Tibial artery (tissue), 4 donors: ENCODE data around the gene SAPCD2.

Experiments used
- DNase-seq, 2 donors: peaks; one replicate each; pipeline ENCODE4 v3.0.0-alpha.2; 2019
- H3K27ac ChIP-seq, 2 donors: fragments of 200-600 bp; sonication (generic) in 1 of 2; 1 replicate in 1 of 2; 2 replicates in 1 of 2; pipeline ENCODE4 v1.5.1; 2018 to 2019; ENCODE audit warnings: mild to moderate bottlenecking in 1 of 2
- H3K27me3 ChIP-seq, 2 donors: fragments of 200-600 bp; sonication (generic) in 1 of 2; one replicate each; pipeline versions ENCODE4 v1.5.1 to v1.6.0; 2016 to 2019
- H3K36me3 ChIP-seq, 3 donors: fragments of 200-600 bp; sonication (generic) in 2 of 3; one replicate each; pipeline ENCODE4 v1.5.1; 2016 to 2019; ENCODE audit warnings: mild to moderate bottlenecking in 2 of 3
- H3K4me1 ChIP-seq, 4 donors: fragments of 200-600 bp; sonication (generic) in 2 of 4; 1 replicate in 3 of 4; 2 replicates in 1 of 4; pipeline ENCODE4 v1.5.1; 2016 to 2019
- H3K4me3 ChIP-seq, 2 donors: fragments of 200-600 bp; sonication (generic) in 1 of 2; 1 replicate in 1 of 2; 2 replicates in 1 of 2; pipeline ENCODE4 v1.5.1; 2018 to 2019; ENCODE audit warnings: mild to moderate bottlenecking in 2 of 2
- H3K9me3 ChIP-seq, 3 donors: fragments of 200-600 bp; sonication (generic) in 1 of 3; one replicate each; pipeline ENCODE4 v1.5.1; 2016 to 2019
- intact Hi-C: fragments of 100-400 bp; cut with DNase I; formaldehyde crosslinking; loops from one replicate; pipeline ENCODE4 v1.15.0; 2023; ENCODE audit warnings: low total_unique reads
- TF ChIP-seq, protein P1 (sequence below), 2 experiments: fragments of 200-600 bp in 1 of 2; fragments of 450-650 bp in 1 of 2; IDR thresholded peaks; one replicate each; pipeline ENCODE4 v1.5.1; 2017 to 2019; ENCODE audit warnings: antibody characterized with exemption in 2 of 2, mild to moderate bottlenecking in 1 of 2, moderate library complexity in 1 of 2

Gene SAPCD2

DNA sequence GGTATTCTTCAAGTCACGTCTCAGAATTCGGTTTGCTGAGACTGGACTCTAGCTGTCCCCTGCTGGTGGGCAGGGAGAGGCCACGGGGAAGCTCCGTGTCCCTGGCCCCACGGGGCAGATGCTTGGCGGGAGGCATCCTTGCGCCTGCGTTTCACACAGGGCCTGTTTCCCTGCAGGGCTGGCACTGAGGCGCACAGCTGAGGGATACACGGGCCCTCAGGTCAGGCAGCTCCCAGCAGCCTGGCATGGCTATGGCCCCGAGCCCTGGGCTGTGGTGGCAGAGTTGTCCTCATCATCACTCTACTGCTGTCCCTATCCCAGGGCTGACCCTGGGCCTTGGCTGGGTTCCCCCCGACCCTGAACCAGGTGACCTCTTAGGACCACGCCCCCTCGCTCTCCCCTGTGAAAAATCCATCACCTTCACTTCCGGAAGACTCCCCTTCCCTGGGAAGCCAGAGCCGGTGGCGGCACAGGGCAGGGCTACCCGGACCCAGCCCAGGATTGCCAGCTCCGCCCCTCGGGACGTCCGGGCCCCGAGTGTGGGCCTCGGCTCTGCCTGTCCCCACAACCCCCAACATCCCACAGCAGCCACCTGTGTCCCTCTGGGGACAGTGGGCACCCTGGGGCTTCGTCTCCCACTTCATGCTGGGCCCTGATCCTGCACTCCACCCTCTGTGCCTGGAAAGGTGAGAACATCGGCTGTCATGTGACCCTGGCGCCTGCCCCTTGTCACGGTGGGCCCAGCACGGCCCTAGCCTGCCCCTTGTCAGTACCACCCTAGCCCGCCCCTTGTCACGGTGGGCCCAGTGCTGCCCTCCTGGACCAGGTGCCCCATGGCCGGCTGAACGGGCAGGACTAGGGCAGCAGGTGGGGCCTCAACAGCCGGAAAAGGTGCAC, 39.1 kb upstream of the SAPCD2 start:
- DNase-seq = no peak
- Histone ChIP-seq H3K4me3 (no peak overlapping the region), H3K27me3 (peaks cover 0 to 18% of the 10 kb centered on the region in 2 donors), H3K4me1 (peaks cover 0 to 9% (median 6%) of the 10 kb centered on the region in 4 donors), H3K27ac (no peak overlapping the region), H3K36me3 (peaks cover 31 to 89% (median 72%) of the 10 kb centered on the region in 3 donors), H3K9me3 (no peaks in the 10 kb centered on the region)
- TF ChIP-seq, protein P1, sequence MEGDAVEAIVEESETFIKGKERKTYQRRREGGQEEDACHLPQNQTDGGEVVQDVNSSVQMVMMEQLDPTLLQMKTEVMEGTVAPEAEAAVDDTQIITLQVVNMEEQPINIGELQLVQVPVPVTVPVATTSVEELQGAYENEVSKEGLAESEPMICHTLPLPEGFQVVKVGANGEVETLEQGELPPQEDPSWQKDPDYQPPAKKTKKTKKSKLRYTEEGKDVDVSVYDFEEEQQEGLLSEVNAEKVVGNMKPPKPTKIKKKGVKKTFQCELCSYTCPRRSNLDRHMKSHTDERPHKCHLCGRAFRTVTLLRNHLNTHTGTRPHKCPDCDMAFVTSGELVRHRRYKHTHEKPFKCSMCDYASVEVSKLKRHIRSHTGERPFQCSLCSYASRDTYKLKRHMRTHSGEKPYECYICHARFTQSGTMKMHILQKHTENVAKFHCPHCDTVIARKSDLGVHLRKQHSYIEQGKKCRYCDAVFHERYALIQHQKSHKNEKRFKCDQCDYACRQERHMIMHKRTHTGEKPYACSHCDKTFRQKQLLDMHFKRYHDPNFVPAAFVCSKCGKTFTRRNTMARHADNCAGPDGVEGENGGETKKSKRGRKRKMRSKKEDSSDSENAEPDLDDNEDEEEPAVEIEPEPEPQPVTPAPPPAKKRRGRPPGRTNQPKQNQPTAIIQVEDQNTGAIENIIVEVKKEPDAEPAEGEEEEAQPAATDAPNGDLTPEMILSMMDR (IDR thresholded peaks at IDR 0.05) = no peak
- intact Hi-C loops = no loop called here

DNA sequence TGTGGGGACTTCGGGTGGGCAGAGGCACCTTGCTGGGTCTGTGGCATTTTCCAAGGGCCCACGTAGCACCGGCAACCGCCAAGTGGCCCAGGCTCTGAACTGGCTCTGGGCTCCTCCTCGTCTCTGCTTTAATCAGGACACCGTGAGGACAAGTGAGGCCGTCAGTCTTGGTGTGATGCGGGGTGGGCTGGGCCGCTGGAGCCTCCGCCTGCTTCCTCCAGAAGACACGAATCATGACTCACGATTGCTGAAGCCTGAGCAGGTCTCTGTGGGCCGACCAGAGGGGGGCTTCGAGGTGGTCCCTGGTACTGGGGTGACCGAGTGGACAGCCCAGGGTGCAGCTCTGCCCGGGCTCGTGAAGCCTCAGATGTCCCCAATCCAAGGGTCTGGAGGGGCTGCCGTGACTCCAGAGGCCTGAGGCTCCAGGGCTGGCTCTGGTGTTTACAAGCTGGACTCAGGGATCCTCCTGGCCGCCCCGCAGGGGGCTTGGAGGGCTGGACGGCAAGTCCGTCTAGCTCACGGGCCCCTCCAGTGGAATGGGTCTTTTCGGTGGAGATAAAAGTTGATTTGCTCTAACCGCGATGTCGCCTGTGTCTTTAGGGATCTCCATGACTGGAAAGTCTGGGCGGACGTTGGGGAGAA, 38.4 kb upstream of the SAPCD2 start:
- DNase-seq = no peak
- peaks cover 39 to 97% (median 78%) of the 10 kb centered on the region in 3 donors for H3K36me3 ChIP-seq
- intact Hi-C loops = no loop called here

DNA sequence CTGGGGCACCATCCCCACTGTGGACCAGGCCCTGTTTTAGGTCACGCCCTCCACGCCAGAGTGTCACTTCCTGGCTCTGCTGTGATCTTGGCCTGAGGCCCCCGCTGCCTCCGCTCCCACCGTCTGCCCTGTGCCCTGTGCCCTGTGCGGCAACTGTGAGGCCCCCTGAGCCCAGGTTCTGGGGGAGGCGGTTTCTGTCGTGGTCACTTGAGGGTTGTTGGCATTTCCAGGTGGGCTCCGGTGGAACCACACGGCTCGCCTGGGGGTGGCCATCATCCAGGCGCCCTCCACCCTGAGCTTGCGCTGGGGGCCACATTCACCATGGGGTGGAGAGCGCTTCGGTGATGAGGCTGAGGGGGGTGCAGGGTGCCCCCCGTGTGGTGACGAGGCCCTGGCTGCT, 37.6 kb upstream of the SAPCD2 start:
- intact Hi-C loops = no loop called here
- Histone ChIP-seq H3K36me3 (peaks cover 46 to 100% (median 86%) of the 10 kb centered on the region in 3 donors), H3K4me1 (no peaks in the 10 kb centered on the region), H3K9me3 (no peaks in the 10 kb centered on the region), H3K27ac (no peak overlapping the region), H3K4me3 (no peak overlapping the region), H3K27me3 (peaks cover 0 to 10% of the 10 kb centered on the region in 2 donors)
- TF ChIP-seq, protein P1 (IDR thresholded peaks at IDR 0.05) = no peak
- DNase-seq = no peak

More for the DNA sequence above, 38.4 kb upstream of the SAPCD2 start:
- H3K27me3 ChIP-seq = peaks cover 0 to 14% of the 10 kb centered on the region in 2 donors
- no peaks in the 10 kb centered on the region for H3K9me3 ChIP-seq
- H3K27ac ChIP-seq = no peak overlapping the region
- H3K4me3 ChIP-seq = no peak overlapping the region
- TF ChIP-seq, protein P1 (IDR thresholded peaks at IDR 0.05) = no peak
- H3K4me1 ChIP-seq = peaks cover 0 to 4% (median 2%) of the 10 kb centered on the region in 4 donors

DNA sequence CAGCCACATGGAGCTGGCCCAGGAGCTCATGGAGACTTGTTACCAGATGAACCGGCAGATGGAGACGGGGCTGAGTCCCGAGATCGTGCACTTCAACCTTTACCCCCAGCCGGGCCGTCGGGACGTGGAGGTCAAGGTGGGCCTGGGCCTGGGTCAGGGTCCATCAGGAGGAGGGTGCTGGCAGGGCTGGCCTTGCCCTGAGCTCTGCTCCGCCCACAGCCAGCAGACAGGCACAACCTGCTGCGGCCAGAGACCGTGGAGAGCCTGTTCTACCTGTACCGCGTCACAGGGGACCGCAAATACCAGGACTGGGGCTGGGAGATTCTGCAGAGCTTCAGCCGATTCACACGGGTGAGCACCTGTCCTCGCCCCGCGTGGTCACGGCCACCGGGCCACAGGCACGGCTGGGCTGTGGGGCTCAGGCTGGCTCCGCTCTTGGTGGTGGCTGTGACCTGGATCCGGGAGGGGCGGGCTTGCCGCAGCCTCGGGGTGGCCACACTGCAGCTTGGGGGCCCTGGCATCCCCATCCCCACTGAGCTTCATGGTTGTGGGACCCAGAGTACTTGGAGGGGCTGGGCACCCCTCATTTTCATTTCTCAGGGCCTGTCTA, 37.1 kb upstream of the SAPCD2 start:
- H3K27ac ChIP-seq = no peak overlapping the region
- no peak overlapping the region for H3K4me3 ChIP-seq
- intact Hi-C loops = no loop called here

DNA sequence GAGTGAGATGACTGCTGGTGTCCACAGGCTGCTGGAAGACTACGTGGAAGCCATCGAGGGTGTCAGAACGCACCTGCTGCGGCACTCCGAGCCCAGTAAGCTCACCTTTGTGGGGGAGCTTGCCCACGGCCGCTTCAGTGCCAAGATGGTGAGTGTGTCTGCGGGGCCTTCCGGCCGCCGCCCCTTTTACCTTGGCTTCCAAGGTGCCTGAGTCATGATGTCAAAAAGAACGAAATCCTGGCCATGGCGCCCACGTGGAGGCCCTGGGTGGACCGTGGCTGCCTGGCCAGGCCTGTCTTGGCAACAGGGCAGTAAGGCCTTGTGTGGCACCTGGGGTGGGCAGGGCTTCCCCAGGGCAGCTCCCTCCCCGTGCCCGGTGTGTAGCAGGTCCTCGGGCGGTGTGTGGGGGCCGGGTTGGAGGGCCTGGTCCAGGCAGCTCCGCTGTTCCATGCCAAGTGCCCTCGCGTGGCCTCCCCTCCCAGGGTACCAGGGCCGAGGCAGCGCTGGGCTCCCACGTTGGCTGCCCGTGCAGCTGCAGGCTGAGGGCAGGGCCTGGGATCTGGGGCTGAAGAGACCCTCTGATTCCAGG, 36.4 kb upstream of the SAPCD2 start:
- no peak overlapping the region for H3K4me3 ChIP-seq
- H3K27ac ChIP-seq = no peak overlapping the region
- no peaks in the 10 kb centered on the region for H3K4me1 ChIP-seq
- H3K36me3 ChIP-seq = peaks cover 58 to 100% (median 86%) of the 10 kb centered on the region in 3 donors
- TF ChIP-seq, protein P1 (IDR thresholded peaks at IDR 0.05) = no peak
- DNase-seq = no peak
- H3K27me3 ChIP-seq = no peaks in the 10 kb centered on the region
- intact Hi-C loops = no loop called here
- no peaks in the 10 kb centered on the region for H3K9me3 ChIP-seq

More for the DNA sequence above, 37.1 kb upstream of the SAPCD2 start:
- peaks cover 0 to 5% of the 10 kb centered on the region in 2 donors for H3K27me3 ChIP-seq
- H3K36me3 ChIP-seq = peaks cover 52 to 100% (median 87%) of the 10 kb centered on the region in 3 donors
- H3K4me1 ChIP-seq = no peaks in the 10 kb centered on the region
- TF ChIP-seq, protein P1 (IDR thresholded peaks at IDR 0.05) = no peak
- DNase-seq = no peak
- H3K9me3 ChIP-seq = no peaks in the 10 kb centered on the region
